ENCODE data around the gene CDKN2C.
"Not testable (repeated sequence)": the region's sequence is repeated elsewhere in the genome, so short reads cannot be mapped to it uniquely, and the experiment has no call there.

Gene CDKN2C

DNA sequence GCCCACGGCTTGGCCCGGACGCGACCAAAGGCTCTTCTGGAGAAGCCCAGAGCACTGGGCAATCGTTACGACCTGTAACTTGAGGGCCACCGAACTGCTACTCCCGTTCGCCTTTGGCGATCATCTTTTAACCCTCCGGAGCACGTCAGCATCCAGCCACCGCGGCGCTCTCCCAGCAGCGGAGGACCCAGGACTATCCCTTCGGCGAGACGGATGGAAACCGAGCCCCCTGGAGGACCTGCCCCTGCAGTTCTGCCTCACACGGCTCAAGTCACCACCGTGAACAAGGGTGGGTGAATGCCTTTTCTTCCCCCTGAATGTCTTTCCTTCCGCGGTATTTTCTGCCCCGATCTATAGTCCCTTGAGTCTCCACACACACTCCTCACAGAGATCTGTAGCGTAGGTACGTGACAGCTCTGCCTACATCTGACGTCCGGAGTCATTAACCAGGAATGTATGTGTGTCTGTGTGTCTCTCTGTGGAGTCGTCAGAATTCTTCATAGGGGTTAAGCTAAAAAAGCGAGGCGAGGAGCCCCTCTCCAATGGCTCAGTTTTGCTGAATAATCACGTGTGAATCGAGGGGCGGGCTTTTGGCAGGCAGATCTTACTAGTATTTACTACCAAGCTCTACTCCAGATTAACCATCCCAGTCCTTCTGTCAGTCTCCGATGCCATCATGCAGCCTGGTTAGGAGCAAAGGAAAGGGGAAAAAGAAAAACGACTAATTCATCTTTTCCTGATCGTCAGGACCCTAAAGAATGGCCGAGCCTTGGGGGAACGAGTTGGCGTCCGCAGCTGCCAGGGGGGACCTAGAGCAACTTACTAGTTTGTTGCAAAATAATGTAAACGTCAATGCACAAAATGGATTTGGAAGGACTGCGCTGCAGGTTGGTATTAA lies at the start of gene CDKN2C:
TSS of gene CDKN2C (plus strand) at position 635 of the 898 bp plus-strand sequence. CDS start at position 759, 124 bp downstream.
- DNase-seq, result peak; percentile 46

DNA sequence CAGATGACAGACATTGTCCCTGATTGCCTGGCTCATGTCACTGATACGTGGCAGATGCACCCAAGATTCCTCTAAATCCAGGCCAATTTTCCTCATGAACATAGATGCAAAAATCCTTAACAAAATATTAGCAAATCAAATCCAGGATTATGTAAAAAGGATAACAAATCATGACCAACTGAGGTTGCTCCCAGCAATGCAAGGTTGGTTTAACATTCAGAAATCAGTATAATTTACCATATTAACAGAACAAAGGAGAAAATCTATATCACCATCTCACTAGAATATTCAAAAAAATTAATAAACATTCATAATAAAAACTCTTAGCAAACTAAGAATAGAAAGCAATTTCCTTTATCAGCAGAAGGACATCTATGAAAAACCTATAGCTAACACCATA lies 49.6 kb upstream of the CDKN2C start:
- no peak for DNase-seq

GRCh38 chr1:50921029-50921428 lies 49.0 kb upstream of the CDKN2C start:
- no peak for DNase-seq

DNA sequence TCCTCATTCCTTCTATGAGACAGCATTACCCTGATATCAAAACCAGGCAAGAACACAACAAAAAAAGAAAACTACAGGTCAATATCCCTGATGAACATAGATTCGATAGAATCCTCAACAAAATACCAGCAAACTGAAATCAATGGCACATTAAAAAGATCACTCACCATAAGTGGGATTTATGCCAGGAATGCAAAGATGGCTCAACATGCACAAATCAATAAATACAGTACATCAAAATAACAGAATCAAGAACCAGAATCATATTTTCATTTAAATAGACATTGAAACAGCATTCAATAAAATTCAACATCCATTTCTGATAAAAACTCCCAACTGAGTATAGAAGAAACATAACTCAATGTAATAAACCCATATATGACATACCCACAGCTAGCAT lies 46.5 kb upstream of the CDKN2C start:
- no peak for DNase-seq

GRCh38 chr1:50929376-50929958 lies 40.6 kb upstream of the CDKN2C start:
- no peak for DNase-seq

- no peak for DNase-seq
These were observed 39.9 kb upstream of the CDKN2C start for GRCh38 chr1:50930193-50930592.

- no peak for DNase-seq
These were observed 38.9 kb upstream of the CDKN2C start for GRCh38 chr1:50930965-50931737.

- not testable (repeated sequence) for DNase-seq
These were observed 38.0 kb upstream of the CDKN2C start for GRCh38 chr1:50932043-50932442.

DNA sequence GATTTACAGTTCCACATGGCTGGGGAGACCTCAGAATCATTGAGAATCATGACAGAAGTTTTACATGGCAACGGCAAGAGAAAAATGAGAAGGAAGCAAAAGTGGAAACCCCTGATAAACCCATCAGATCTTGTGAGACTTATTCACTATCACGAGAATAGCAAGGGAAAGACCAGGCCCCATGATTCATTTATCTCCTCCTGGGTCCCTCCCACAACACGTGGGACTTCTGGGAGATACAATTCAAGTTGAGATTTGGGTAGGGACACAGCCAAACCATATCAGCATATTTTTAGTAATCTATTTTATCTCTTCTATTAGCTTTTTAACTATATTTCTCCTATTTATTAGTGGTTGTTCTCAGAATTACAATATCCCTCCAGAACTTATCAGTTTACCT lies 36.3 kb upstream of the CDKN2C start:
- not testable (repeated sequence) for DNase-seq

- no peak for DNase-seq
These were observed 35.2 kb upstream of the CDKN2C start for GRCh38 chr1:50934838-50935237.

DNA sequence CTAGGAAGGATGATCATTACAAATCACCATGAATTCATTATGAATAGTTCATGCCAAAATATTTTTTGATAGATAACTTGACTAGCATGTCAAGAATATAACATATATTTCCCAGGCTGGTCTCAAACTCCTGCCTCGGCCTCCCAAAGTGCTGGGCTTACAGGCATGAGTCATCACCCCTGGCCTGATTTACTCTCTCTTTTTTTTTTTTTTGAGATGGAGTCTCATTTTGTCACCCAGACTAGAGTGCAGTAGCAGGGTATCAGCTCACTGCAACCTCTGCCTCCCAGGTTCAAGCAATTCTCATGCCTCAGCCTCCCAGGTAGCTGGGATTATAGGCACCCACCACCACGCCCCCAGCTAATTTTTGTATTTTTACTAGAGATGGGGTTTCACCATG lies 34.8 kb upstream of the CDKN2C start:
- not testable (repeated sequence) for DNase-seq

- no peak for DNase-seq
These were observed 33.7 kb upstream of the CDKN2C start for GRCh38 chr1:50936321-50936720.

DNA sequence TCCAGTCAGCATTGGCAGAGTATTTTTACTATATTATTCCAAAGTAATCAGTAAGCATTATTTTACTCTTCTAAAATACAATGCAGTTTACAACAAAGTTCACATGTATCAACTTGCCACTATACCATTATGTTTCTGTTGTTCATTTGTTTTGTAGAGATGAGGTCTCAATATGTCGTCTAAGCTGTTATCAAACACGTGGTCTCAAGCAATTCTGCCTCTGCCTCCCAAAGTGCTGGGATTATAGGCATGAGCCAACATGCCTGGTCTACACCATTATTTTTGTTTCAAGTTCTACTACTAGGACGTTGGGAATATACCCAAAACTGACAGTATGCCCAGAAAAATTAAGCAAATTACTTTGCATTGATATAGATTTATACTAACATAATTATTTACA lies 29.8 kb upstream of the CDKN2C start:
- no peak for DNase-seq

DNA sequence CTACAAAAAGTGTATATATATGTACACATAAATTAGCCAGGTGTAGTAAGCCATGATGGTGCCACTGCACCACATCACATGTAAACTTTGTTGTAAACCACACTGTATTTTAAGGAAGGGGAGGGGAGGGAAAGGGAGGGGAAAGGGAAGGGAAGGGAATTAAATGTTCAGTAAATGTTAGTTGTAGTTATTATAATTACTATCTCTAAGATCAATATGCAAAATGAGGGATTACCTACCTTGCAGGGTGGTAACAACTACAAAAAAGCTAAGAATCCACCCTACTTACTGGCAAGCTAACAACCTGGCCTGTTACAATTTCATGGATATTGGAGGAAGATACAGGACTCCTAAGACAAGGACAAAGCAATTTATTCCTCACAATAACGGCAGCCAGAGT lies 27.7 kb upstream of the CDKN2C start:
- no peak for DNase-seq

DNA sequence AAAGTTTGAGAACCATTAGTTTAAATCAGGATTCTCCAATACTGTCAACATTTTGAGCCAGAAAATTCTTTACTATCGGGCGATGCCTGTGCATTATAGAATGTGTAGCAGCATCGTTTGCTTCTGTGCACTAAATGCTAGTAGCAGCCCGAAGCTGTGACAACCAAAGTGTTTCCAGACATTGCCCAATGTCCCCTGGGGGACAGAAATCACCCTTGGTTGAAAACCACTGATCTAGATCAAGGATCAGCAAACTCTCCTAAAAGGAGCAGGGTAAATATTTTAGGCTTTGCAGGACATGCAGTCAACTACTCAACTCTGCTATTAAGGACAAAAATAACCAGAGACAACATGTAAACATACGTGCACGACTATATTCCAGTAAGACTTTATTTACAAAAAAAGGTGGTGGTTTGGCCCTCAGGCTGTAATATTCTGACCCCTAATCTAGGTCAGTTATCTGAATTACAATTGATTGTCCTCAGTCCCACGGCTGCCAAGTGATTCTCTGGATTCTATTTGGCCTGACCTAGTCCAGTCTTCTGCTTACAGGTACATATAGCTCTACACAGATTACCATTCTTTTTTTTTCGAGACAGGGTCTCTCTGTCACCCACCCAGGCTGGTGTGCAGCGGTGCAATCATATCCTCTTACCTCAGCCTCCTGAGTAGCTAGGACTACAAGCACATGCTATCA lies 20.6 kb upstream of the CDKN2C start:
- no peak for DNase-seq

DNA sequence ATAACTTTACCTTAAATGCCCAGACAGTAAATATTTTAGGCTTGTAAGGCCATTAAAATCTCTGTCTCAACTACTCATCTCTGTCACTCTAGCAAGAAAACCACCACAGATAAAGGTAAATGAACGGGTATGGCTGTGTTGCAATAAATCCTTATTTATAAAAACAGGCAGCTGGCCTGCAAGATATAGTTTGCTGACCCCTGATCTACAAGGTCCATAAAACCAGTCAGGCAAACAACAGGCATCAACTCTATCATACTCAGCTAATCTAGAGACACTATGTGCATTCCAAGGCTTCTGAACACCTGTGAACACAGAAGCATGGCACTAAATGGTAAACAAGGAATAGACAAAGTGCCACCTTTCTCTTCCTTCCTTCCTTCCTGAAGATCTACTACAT lies 19.6 kb upstream of the CDKN2C start:
- no peak for DNase-seq

DNA sequence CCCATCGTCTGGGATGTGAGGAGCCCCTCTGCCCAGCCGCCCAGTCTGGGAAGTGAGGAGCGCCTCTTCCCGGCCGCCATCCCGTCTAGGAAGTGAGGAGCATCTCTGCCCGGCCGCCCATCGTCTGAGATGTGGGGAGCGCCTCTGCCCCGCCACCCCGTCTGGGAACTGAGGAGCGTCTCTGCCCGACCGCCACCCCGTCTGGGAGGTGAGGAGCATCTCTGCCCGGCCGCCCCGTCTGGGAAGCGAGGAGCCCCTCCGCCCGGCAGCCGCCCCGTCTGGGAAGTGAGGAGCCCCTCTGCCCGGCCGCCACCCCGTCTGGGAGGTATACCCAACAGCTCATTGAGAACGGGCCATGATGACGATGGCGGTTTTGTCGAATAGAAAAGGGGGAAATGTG lies 17.5 kb upstream of the CDKN2C start:
- DNase-seq, result not testable (repeated sequence)

DNA sequence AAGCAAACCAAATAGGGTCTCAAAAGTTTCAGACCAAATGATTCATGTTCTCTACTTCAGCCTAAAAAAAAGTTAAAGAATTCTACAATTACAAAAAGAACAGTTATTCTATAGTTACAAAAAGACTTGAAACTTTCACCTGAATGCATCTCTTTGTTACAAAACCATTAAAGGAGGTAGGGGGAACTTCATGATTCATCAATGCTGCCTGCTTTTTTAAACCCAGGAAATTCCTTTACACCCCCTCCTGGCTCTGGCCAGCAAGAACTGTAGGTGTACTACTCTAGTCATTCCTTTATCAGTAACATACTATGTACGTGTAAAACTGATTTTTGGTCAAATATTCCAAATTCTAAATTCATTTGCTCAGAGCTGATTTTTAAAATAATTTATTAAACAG lies 14.9 kb upstream of the CDKN2C start:
- DNase-seq, result no peak

- no peak for DNase-seq
These were observed 10.6 kb upstream of the CDKN2C start for GRCh38 chr1:50959303-50959912.

GRCh38 chr1:50959913-50960844 lies 9.9 kb upstream of the CDKN2C start, which contains the start of gene FAF1:
TSS of gene FAF1 (minus strand) at chr1:50960267. CDS start at chr1:50959811, 456 bp downstream.
- peak; percentile 98 for DNase-seq

- DNase-seq, result no peak
These were observed 5.2 kb upstream of the CDKN2C start for GRCh38 chr1:50964863-50965262.

Measured in activated effector memory CD4-positive, alpha-beta T cell treated with Interleukin-2 at 50 U/mL for 16 hours (primary cell).